IPS DF 4.7 (cell line): Measurements from ENCODE around the gene LOXHD1.

Experiments
- DNase-seq: peaks from one replicate; pipeline ENCODE4 v3.0.0-alpha.2; 2013; ENCODE audit warnings: low spot score; ENCODE audit errors: extremely low read depth

LOXHD1 gene

DNA sequence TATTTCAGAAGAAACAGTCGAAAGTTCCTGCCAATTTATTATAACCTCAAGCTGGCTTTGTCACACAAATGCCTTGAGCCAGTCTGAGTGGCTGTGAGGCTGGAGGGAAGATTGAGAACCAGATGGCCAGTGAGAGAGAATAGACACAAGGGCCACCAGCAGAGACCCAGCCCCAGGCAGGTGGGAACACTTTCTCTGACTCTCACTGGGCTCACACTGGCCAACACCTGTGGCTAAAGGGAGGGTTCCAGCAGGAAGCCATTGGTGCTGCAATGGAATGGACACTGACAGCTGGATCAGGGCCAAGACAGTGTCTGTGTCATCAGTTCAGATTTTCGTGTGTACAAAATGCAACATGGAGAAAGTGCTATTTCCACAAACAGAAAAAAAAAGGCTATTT is 29.9 kb downstream of the LOXHD1 start:
- no peak for DNase-seq

GRCh38 chr18:46625069-46625468 is 32.0 kb downstream of the LOXHD1 start:
- no peak for DNase-seq

GRCh38 chr18:46624127-46624526 is 32.9 kb downstream of the LOXHD1 start:
- DNase-seq: no peak

GRCh38 chr18:46623541-46623940 is 33.5 kb downstream of the LOXHD1 start:
- no peak for DNase-seq

- DNase-seq: no peak
These were observed 34.0 kb downstream of the LOXHD1 start for GRCh38 chr18:46622999-46623398.

GRCh38 chr18:46622451-46622850 is 34.6 kb downstream of the LOXHD1 start:
- no peak for DNase-seq

- DNase-seq: no peak
These were observed 35.1 kb downstream of the LOXHD1 start for GRCh38 chr18:46621871-46622270.

DNA sequence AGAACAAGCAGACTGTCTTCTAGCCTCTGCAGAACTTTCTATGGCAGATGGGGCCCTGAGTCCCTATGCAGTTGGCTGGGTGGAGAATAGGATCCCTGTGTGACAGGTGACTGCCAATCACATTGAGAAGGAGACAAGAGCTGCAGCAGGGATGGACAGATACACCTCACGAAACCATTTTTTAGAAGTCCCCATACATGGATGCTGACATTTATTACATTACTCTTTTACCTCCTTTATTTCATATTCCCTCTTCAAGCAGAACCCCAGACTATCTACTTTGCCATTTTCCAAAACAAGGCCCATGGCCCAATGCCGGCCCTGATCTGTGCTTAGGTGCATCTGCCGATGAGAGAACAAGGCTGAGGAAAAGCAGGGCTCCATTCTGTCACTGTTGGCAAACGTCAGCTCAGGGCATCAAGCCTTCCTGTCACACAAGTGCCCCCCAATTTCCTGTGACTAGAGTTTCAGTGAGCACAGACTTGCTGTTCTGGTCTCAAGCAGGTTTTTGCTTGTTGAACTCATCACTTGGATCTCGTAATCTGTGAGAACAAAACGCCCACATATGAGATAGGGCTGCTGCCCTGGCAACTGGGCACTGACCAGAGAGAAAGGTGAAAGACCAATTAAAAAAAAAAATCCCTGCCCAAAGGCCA is 35.8 kb downstream of the LOXHD1 start:
- DNase-seq: no peak

DNA sequence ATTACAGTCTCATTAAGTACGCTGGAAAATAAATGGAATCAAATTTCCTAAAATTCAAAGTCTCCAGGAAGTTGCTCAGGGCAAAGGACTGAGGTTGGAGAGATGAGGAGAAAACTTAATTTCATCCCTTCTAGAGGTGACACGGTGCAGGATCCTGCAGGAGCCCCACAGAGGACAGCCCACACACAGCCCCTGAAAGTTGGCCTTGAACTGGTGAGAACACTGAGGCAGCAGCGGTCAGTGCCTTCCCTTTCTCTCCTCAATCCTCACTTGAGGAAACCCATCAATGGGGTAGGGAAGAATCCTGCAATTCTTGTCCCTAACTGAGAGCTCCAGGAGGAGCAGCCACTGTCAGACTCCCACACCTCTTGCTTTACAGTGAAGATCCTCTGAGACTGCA is 37.5 kb downstream of the LOXHD1 start:
- no peak for DNase-seq

GRCh38 chr18:46615720-46616119 is 41.3 kb downstream of the LOXHD1 start:
- no peak for DNase-seq

DNA sequence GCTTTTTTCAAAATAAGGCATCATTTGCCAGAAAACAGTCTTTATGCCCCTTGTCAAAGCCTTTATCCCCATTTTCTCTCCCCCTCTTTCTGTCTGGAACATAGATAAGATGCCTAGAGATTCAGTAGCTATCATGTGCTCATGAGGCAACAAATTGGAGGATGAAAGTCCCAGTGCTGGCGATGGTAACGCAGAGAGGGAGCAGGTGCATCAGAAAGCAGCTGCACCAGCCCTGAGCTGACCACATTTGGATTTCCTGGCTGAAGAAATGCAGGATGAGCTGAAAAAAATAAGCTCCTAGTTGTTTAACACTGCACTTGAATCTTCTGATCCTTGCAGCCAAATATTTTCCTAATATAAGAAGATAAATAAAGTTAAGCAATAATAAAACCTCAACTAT is 48.0 kb downstream of the LOXHD1 start:
- DNase-seq: no peak

- no peak for DNase-seq
These were observed 49.1 kb downstream of the LOXHD1 start for GRCh38 chr18:46607926-46608325.

DNA sequence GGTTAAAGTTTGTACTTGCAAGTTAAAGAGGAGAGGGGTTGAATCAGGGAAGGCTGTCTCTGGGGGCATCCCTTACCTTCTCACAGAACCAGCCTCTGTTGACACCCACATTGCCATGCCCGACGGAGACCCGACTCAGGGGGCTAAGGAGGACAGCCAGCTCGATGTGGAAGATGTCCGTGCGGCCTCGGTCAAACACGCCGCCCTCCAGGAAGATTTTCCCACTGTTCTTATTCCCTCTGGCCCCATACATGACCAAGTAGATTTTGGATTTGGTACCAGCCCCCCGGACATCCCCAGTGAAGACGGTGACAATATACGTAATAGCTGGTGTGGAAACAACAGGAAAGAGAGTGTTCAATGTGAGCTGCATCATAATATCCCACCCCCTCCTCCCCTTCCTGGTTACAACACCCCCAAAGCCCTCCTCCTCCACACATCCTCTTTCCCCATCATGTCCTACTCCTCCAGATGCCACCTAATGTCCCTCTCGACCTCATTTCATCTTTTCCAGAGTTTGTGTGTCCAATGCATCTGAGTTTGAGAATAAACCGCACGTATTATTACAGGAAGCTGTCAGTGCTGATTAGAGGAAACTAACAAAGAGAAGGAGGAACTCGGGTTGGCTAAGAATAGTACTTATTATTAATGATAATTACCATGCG is 55.7 kb downstream of the LOXHD1 start:
- DNase-seq: no peak

DNA sequence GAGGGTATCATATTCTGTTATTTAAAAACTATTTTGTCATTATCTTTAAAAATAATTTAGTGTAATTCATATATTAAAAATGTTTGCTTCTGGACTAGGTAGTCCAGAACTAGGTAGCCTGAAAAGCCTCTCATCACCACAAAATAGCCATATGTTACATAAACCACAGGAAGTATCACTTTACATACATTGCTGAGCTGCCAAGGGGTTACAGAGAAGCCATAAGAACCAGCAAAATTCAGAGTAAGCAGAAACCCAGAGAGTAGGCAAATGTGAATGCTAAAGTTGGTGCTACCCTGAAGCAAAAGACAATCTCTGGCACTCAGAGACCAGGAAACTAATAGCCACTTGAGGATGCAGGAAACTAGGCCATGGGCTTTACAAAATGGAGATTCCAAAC is 60.9 kb downstream of the LOXHD1 start:
- no peak for DNase-seq

DNA sequence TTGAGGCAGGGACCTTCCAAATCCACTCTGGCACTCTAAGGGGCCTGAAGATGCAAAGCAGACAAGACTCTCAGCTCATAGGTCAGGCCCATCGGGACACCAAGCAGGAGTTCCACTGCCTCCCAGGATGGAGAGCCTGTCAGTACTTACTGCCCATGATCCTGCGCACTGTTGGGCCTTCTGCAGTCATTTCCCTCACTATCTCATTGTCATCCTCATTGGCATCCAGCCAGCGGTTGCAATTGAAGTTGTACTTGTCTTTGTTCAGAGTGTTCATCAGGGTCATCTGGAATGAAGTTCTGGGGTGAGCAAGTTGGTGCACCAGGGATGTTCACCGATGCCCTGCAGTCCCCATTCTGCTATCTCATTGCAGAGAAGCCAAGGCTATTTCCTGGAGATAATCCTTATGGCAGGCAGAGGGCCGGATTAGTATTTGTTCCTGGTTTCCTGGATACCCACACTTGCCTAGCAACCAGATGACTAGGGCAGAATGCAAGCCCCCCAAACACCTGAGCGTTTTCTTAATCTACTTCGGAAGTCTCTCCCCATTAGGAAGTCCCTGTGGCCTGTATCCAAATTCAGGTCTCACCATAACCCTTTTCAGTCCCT is 65.1 kb downstream of the LOXHD1 start:
- DNase-seq: no peak

DNA sequence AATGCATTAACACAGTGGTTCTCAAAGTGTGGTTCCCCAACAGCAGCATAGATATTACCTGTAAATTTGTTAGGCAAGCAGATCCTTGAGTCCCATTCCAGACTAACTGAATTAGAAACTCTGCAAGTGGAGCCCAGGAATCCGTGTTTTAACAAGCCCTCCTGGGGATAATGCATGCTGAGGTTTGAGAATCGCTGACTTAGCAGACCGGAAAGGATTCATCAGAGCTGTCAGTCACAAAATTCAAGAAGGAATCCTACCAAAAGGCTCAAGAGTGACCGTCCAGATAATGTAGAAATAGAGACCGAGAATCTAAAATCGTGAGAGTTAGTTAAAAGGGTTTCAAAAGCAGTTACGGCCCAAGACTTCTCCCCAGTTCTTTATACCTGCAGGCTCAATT is 66.9 kb downstream of the LOXHD1 start:
- no peak for DNase-seq

DNA sequence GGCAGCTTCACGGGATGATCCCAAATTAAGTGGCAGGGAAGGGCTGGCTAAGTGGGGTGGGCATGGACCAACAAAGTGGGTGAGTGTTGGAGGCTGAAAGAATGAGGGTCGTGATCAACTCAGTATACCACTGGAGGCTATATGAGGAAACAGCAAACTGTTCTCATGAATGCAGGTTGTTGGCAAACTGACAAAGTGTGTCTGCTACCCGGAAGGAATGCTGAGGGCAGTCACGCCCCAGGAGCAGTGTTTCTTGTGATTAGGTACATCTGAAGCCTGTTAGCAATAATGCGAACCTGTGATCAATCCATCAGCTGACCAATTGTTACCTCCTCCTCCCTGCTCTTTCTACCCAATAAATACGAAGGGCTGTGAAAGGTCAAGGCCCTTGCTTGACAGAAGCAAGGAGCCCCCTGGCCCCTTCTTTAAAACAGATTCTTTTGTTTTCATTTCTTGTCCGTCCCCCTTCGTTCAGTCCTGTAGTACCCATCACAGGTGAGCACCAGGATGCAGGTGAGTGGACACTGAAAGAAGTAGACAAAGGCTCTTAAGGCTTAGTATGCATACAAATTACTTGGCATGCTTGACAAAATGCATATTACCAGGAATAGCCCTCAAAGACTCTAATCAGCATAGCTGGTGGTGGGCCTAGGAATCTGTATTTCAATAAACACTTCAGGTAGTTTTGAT is 67.9 kb downstream of the LOXHD1 start:
- DNase-seq: no peak

DNA sequence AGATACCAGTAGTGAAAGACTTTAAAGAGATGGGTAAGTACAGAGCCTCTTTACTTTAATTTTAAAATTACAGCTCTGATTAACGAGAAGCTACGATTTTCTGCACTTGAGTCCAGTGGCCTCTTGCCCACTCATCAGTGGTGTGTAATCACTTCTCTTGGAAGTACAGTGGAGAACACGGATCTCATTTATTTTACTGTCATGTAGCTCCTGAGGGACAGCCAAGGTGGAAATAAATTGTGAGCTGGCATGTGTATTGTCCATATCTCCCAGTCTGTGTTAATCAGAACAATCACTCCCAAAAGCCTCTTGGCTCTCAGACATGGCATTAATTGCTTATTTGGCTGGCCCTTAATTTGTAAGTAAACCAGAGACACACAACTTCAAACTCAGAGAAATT is 69.4 kb downstream of the LOXHD1 start:
- DNase-seq: no peak

DNA sequence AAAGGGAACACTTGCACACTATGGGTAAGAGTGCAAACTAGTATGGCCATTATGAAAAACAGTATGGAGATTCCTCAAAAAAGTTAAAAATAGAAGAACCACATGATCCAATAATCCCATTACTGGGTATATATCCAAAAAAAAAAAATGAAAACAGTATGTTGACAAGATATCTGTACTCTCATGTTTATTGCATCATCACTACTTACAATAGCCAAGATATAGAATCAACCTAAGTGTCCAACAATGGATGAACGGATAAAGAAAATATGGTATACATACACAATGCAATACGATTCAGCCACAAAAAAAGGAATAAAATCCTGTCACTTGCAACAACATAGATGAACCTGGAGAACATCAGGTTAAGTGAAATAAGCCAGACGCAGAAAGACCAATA is 73.3 kb downstream of the LOXHD1 start:
- DNase-seq: no peak

GRCh38 chr18:46581648-46582047 is 75.4 kb downstream of the LOXHD1 start:
- no peak for DNase-seq

GRCh38 chr18:46578987-46579386 is 78.0 kb downstream of the LOXHD1 start:
- DNase-seq: no peak

DNA sequence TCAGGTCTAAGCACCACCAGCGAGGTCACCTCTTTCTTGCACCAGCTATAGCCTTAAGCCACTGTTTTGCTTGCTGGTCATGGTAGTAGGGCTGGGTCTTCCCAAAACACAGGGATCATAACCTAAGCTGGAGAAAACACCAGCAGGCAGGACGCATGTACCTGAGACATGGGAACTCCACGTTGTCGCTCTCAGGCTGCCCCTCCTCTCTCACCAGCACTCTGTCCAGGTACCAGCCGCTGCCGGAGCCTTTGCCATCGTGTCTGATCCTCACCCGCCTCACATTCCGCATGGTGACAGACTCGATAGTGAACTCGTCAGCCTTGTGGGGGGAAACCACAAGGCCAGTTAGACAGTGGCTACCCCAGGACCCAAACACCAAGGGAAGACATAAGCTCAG is 79.5 kb downstream of the LOXHD1 start:
- no peak for DNase-seq
